ENCODE data around the gene FAIM2.

FAIM2 gene

DNA sequence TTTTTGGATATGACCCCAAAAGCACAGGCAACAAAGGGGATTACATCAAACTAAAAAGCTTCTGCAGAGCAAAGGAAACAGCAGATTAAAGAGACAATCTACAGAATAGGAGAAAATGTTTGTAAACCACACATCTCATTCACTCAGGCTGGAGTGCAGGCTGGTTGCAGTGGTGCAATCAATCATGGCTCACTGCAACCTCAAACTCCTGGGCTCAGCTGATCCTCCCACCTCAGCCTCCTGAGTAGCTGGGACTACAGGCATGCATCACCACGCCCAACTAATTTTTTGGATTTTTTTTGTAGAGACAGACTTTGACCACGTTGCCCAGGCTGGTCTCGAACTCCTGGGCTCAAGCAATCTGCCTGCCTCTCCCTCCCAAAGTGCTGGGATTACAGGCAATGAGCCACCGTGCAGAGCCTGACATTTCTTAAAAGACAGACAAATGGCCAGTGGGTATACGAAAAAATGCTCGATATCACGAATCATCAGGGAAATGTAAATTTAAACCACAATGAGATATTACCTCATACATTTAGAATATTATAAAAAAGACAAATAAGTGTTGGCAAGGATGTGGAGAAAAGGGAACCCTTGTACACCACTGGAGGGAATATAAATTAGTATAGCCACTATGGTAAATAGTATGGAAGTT is 85.3 kb downstream of the FAIM2 start:
- Histone ChIP-seq H3K27ac (replicated peaks) (no peak overlapping the region), H3K27me3 (ENCODE audit: insufficient read depth, poor library complexity, severe bottlenecking) (no peaks in the 10 kb centered on the region), H3K4me3 (replicated peaks; ENCODE audit: insufficient read depth, low read length) (no peak overlapping the region)
- TF ChIP-seq GABPA (IDR thresholded peaks at IDR 0.05; ENCODE audit: low read depth) (no peak), POLR2AphosphoS5 (IDR thresholded peaks at IDR 0.05; ENCODE audit: low read depth) (no peak), SPI1 (IDR thresholded peaks at IDR 0.05; ENCODE audit: borderline replicate concordance, low read depth) (no peak)
- TF ChIP-seq, protein P1, sequence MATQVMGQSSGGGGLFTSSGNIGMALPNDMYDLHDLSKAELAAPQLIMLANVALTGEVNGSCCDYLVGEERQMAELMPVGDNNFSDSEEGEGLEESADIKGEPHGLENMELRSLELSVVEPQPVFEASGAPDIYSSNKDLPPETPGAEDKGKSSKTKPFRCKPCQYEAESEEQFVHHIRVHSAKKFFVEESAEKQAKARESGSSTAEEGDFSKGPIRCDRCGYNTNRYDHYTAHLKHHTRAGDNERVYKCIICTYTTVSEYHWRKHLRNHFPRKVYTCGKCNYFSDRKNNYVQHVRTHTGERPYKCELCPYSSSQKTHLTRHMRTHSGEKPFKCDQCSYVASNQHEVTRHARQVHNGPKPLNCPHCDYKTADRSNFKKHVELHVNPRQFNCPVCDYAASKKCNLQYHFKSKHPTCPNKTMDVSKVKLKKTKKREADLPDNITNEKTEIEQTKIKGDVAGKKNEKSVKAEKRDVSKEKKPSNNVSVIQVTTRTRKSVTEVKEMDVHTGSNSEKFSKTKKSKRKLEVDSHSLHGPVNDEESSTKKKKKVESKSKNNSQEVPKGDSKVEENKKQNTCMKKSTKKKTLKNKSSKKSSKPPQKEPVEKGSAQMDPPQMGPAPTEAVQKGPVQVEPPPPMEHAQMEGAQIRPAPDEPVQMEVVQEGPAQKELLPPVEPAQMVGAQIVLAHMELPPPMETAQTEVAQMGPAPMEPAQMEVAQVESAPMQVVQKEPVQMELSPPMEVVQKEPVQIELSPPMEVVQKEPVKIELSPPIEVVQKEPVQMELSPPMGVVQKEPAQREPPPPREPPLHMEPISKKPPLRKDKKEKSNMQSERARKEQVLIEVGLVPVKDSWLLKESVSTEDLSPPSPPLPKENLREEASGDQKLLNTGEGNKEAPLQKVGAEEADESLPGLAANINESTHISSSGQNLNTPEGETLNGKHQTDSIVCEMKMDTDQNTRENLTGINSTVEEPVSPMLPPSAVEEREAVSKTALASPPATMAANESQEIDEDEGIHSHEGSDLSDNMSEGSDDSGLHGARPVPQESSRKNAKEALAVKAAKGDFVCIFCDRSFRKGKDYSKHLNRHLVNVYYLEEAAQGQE (IDR thresholded peaks at IDR 0.05; ENCODE audit: insufficient replicate concordance, low read depth), result no peak
- peak in 1 of 2 experiments; percentile 11 for DNase-seq (ENCODE audit: low read depth in 1 of 2, low spot score in 1 of 2)
